ENCODE data around the gene KIF5A. TPM values are rescaled to one million over a fixed set of nuclear protein-coding genes. Genes with fewer than 3 reads are reported as not detected.
"Not testable (repeated sequence)": the region's sequence is repeated elsewhere in the genome, so short reads cannot be mapped to it uniquely, and the experiment has no call there.

KIF5A gene
- total and polyA plus RNA-seq, 2 donors, result 1.3 to 1.5 TPM

- Histone ChIP-seq H3K27ac (ENCODE audit: low read depth) (no peak overlapping the region), H3K36me3 (ENCODE audit: insufficient read depth) (no peaks in the 10 kb centered on the region), H3K4me1 (ENCODE audit: insufficient read depth) (no peaks in the 10 kb centered on the region), H3K4me3 (ENCODE audit: low read depth, low read length) (peak overlapping the region; percentile 50)
- DNase-seq (ENCODE audit: extremely low spot score), result no peak
- 28% methylated on average over 13 of the region's 13 CpGs for WGBS
These were observed 488 bp upstream of the KIF5A start for GRCh38 chr12:57549203-57549908.

- Histone ChIP-seq H3K27ac (ENCODE audit: low read depth) (no peak overlapping the region), H3K4me1 (ENCODE audit: insufficient read depth) (no peaks in the 10 kb centered on the region), H3K4me3 (ENCODE audit: low read depth, low read length) (peak overlapping the region; percentile 50), H3K36me3 (ENCODE audit: insufficient read depth) (no peaks in the 10 kb centered on the region)
- DNase-seq (ENCODE audit: extremely low spot score), result no peak
- 53% methylated on average over 7 of the region's 7 CpGs for WGBS
These were observed 1.1 kb downstream of the KIF5A start for GRCh38 chr12:57550641-57551549.

GRCh38 chr12:57551637-57552305 is 1.9 kb downstream of the KIF5A start:
- H3K4me1 ChIP-seq (ENCODE audit: insufficient read depth), result no peaks in the 10 kb centered on the region
- no peak overlapping the region for H3K27ac ChIP-seq (ENCODE audit: low read depth)
- no peak overlapping the region for H3K4me3 ChIP-seq (ENCODE audit: low read depth, low read length)
- 69% methylated on average over 3 of the region's 3 CpGs for WGBS
- DNase-seq (ENCODE audit: extremely low spot score), result no peak
- H3K36me3 ChIP-seq (ENCODE audit: insufficient read depth), result no peaks in the 10 kb centered on the region

- Histone ChIP-seq H3K4me1 (ENCODE audit: insufficient read depth) (no peaks in the 10 kb centered on the region), H3K36me3 (ENCODE audit: insufficient read depth) (no peaks in the 10 kb centered on the region), H3K27ac (ENCODE audit: low read depth) (no peak overlapping the region), H3K4me3 (ENCODE audit: low read depth, low read length) (no peak overlapping the region)
- DNase-seq (ENCODE audit: extremely low spot score), result no peak
- 64% methylated on average over 2 of the region's 2 CpGs for WGBS
These were observed 2.4 kb downstream of the KIF5A start for GRCh38 chr12:57552306-57552651.

- 46% methylated on average over 6 of the region's 6 CpGs for WGBS
- no peaks in the 10 kb centered on the region for H3K36me3 ChIP-seq (ENCODE audit: insufficient read depth)
- no peak overlapping the region for H3K4me3 ChIP-seq (ENCODE audit: low read depth, low read length)
- DNase-seq (ENCODE audit: extremely low spot score), result no peak
- H3K4me1 ChIP-seq (ENCODE audit: insufficient read depth), result no peaks in the 10 kb centered on the region
- H3K27ac ChIP-seq (ENCODE audit: low read depth), result no peak overlapping the region
These were observed 3.0 kb downstream of the KIF5A start for GRCh38 chr12:57552835-57553313.

GRCh38 chr12:57553343-57554202 is 3.7 kb downstream of the KIF5A start:
- H3K4me3 ChIP-seq (ENCODE audit: low read depth, low read length), result no peak overlapping the region
- no peaks in the 10 kb centered on the region for H3K36me3 ChIP-seq (ENCODE audit: insufficient read depth)
- DNase-seq (ENCODE audit: extremely low spot score), result no peak
- no peaks in the 10 kb centered on the region for H3K4me1 ChIP-seq (ENCODE audit: insufficient read depth)
- 50% methylated on average over 7 of the region's 7 CpGs for WGBS
- no peak overlapping the region for H3K27ac ChIP-seq (ENCODE audit: low read depth)

GRCh38 chr12:57554453-57554852 is 4.6 kb downstream of the KIF5A start:
- Histone ChIP-seq H3K36me3 (ENCODE audit: insufficient read depth) (no peaks in the 10 kb centered on the region), H3K27ac (ENCODE audit: low read depth) (no peak overlapping the region), H3K4me3 (ENCODE audit: low read depth, low read length) (no peak overlapping the region), H3K4me1 (ENCODE audit: insufficient read depth) (no peaks in the 10 kb centered on the region)
- 85% methylated on average over 2 of the region's 2 CpGs for WGBS
- no peak for DNase-seq (ENCODE audit: extremely low spot score)

- Histone ChIP-seq H3K27ac (ENCODE audit: low read depth) (no peak overlapping the region), H3K4me1 (ENCODE audit: insufficient read depth) (no peaks in the 10 kb centered on the region), H3K4me3 (ENCODE audit: low read depth, low read length) (no peak overlapping the region), H3K36me3 (ENCODE audit: insufficient read depth) (no peaks in the 10 kb centered on the region)
- no peak for DNase-seq (ENCODE audit: extremely low spot score)
- 96% methylated on average over 1 of the region's 1 CpG for WGBS
These were observed 5.1 kb downstream of the KIF5A start for GRCh38 chr12:57554897-57555296.

- no peak for DNase-seq (ENCODE audit: extremely low spot score)
- H3K4me1 ChIP-seq (ENCODE audit: insufficient read depth), result no peaks in the 10 kb centered on the region
- no peak overlapping the region for H3K4me3 ChIP-seq (ENCODE audit: low read depth, low read length)
- WGBS, result 81% methylated on average over 4 of the region's 4 CpGs
- H3K27ac ChIP-seq (ENCODE audit: low read depth), result no peak overlapping the region
- H3K36me3 ChIP-seq (ENCODE audit: insufficient read depth), result no peaks in the 10 kb centered on the region
These were observed 9.0 kb downstream of the KIF5A start for GRCh38 chr12:57558864-57559263.

- H3K36me3 ChIP-seq (ENCODE audit: insufficient read depth), result no peaks in the 10 kb centered on the region
- H3K4me3 ChIP-seq (ENCODE audit: low read depth, low read length), result no peak overlapping the region
- no peaks in the 10 kb centered on the region for H3K4me1 ChIP-seq (ENCODE audit: insufficient read depth)
- H3K27ac ChIP-seq (ENCODE audit: low read depth), result no peak overlapping the region
- WGBS, result 83% methylated on average over 2 of the region's 2 CpGs
- DNase-seq (ENCODE audit: extremely low spot score), result no peak
These were observed 10.7 kb downstream of the KIF5A start for GRCh38 chr12:57560516-57560915.

GRCh38 chr12:57561117-57561516 is 11.3 kb downstream of the KIF5A start:
- H3K36me3 ChIP-seq (ENCODE audit: insufficient read depth); H3K4me3 ChIP-seq (ENCODE audit: low read depth, low read length); DNase-seq (ENCODE audit: extremely low spot score); H3K27ac ChIP-seq (ENCODE audit: low read depth); H3K4me1 ChIP-seq (ENCODE audit: insufficient read depth): not testable (repeated sequence)
- whole genome bisulfite sequencing, result 45% methylated on average over 1 of the region's 1 CpG

GRCh38 chr12:57563358-57563757 is 13.5 kb downstream of the KIF5A start:
- no peaks in the 10 kb centered on the region for H3K4me1 ChIP-seq (ENCODE audit: insufficient read depth)
- H3K36me3 ChIP-seq (ENCODE audit: insufficient read depth), result no peaks in the 10 kb centered on the region
- no peak overlapping the region for H3K4me3 ChIP-seq (ENCODE audit: low read depth, low read length)
- DNase-seq (ENCODE audit: extremely low spot score), result no peak
- 28% methylated on average over 4 of the region's 4 CpGs for WGBS
- no peak overlapping the region for H3K27ac ChIP-seq (ENCODE audit: low read depth)

- H3K4me1 ChIP-seq (ENCODE audit: insufficient read depth), result no peaks in the 10 kb centered on the region
- DNase-seq (ENCODE audit: extremely low spot score), result no peak
- 76% methylated on average over 7 of the region's 7 CpGs for WGBS
- no peak overlapping the region for H3K4me3 ChIP-seq (ENCODE audit: low read depth, low read length)
- H3K27ac ChIP-seq (ENCODE audit: low read depth), result no peak overlapping the region
- no peaks in the 10 kb centered on the region for H3K36me3 ChIP-seq (ENCODE audit: insufficient read depth)
These were observed 14.4 kb downstream of the KIF5A start for GRCh38 chr12:57564178-57564740.

Measured in urinary bladder (tissue), 4 donors.